ENCODE measurements around the gene SLC9A2. TPM values are rescaled to one million over a fixed set of nuclear protein-coding genes. Genes with fewer than 3 reads are reported as not detected.

Gene SLC9A2
- total RNA-seq, 4 donors from 2014 or later = 61.7 to 151 (median 80.6) TPM

DNA sequence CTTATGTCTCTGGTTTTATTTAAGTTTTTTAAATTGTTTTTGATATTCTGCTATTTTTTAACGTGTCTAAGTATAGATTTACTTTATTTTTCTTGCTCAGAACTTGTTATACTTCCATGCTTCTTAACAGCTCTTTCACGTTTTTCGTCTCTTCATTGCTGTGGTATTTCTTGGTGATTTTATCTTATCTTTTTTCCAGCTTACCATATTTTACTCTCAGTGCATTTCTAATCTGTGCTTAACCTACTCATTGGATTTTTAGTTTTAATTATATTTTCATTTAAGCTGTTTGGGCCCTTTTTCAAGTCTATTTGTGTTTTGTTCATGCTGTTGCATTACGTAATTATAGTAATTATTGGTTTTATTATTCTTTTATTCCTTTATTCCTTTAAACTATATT lies 11.1 kb downstream of the SLC9A2 start:
- H3K27ac ChIP-seq = peak overlapping the region in 1 of 4 donors; percentile 26
- H3K4me3 ChIP-seq = no peak overlapping the region
- no peaks in the 10 kb centered on the region for H3K36me3 ChIP-seq
- no peaks in the 10 kb centered on the region for H3K9me3 ChIP-seq
- peaks cover 0 to 39% (median 15%) of the 10 kb centered on the region in 4 donors for H3K4me1 ChIP-seq
- TF ChIP-seq POLR2A (IDR thresholded peaks at IDR 0.05) = no peak
- no peak for TF ChIP-seq POLR2AphosphoS5 (IDR thresholded peaks at IDR 0.05)
- no peak for TF ChIP-seq EP300 (IDR thresholded peaks at IDR 0.05; ENCODE audit: low read depth)
- TF ChIP-seq, protein P1, sequence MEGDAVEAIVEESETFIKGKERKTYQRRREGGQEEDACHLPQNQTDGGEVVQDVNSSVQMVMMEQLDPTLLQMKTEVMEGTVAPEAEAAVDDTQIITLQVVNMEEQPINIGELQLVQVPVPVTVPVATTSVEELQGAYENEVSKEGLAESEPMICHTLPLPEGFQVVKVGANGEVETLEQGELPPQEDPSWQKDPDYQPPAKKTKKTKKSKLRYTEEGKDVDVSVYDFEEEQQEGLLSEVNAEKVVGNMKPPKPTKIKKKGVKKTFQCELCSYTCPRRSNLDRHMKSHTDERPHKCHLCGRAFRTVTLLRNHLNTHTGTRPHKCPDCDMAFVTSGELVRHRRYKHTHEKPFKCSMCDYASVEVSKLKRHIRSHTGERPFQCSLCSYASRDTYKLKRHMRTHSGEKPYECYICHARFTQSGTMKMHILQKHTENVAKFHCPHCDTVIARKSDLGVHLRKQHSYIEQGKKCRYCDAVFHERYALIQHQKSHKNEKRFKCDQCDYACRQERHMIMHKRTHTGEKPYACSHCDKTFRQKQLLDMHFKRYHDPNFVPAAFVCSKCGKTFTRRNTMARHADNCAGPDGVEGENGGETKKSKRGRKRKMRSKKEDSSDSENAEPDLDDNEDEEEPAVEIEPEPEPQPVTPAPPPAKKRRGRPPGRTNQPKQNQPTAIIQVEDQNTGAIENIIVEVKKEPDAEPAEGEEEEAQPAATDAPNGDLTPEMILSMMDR (IDR thresholded peaks at IDR 0.05) = no peak
- WGBS, 2 donors (ENCODE audit: low coverage in 1 of 2) = 56 to 64% methylated on average over 4 of the region's 4 CpGs
- in situ Hi-C loops (cut with MboI; ENCODE audit: low pct_ligation_motif_present in 1 of 4, low pct_unique_long_range_greater_than_20kb in 1 of 4, low sequenced_read_pairs in 3 of 4) = no loop called here
- H3K27me3 ChIP-seq = no peaks in the 10 kb centered on the region
- intact Hi-C loops (cut with DNase I; ENCODE audit: low total_unique reads) = no loop called here
- no peak for DNase-seq

DNA sequence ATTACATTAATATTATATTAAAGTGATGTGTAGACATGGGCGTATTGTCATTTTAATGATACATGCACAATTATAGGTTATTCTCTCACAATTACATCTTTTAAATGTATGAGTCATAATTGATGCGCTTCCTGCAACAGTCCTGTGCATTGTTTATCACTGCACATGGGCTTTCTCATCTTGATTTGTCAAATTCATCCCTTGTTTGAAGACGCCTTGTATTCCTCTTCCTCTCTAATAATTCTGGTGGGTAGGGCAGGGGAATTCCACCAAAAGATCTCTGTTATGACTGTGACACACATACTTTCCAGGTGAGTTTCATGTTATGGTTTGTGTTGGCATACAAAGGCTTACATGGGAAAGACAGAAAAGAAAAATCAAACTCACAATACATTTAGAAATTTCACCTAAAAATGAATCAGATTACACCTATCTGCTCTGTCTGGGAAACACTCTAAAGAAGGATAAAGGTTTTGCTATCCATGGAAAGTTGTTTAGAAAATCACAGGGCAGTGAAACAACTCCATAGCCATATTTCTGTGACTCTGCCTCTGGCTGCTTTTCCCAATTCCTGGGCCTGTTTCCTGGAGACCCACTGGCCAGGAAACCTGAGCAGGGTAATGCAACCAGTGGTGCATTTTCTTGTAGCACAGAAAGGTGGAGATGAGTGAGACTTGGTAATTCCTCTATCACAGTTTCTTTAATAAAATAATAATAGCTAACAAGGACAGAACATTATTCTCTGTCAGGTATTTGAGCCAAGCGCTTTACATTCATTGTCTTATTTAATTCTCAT lies 13.2 kb downstream of the SLC9A2 start:
- in situ Hi-C loops (cut with MboI; ENCODE audit: low pct_ligation_motif_present in 1 of 4, low pct_unique_long_range_greater_than_20kb in 1 of 4, low sequenced_read_pairs in 3 of 4) = no loop called here
- 70 to 76% methylated on average over 4 of the region's 4 CpGs for WGBS, 2 donors (ENCODE audit: low coverage in 1 of 2)

DNA sequence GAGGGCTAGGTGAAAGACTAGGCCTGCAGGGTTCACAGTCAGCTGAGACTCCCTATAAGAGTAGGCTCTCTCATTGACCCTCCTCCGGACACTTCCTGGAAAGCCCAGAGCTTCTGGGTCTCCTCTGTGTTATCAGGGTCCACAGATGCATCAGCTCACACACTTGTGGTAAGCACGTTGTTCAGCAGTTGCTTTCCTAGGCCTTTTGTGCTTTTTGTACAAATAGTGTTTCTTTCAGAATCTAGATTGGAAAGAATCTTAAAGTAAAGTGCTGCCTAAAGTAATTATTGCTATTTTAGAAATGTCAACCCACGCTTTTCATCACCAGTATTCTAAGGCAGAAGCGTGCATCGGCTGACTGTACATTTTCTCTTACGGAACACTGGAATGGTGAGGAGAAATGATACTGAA lies 15.5 kb downstream of the SLC9A2 start:
- no peaks in the 10 kb centered on the region for H3K9me3 ChIP-seq
- H3K27ac ChIP-seq = peak overlapping the region; percentile 82 to 87 (median 83)
- no peak for TF ChIP-seq POLR2AphosphoS5 (IDR thresholded peaks at IDR 0.05)
- TF ChIP-seq, protein P1 (IDR thresholded peaks at IDR 0.05) = no peak
- no peak for TF ChIP-seq EP300 (IDR thresholded peaks at IDR 0.05; ENCODE audit: low read depth)
- no peaks in the 10 kb centered on the region for H3K36me3 ChIP-seq
- in situ Hi-C loops (cut with MboI; ENCODE audit: low pct_ligation_motif_present in 1 of 4, low pct_unique_long_range_greater_than_20kb in 1 of 4, low sequenced_read_pairs in 3 of 4) = no loop called here
- DNase-seq = no peak
- H3K4me1 ChIP-seq = peaks cover 10 to 71% (median 40%) of the 10 kb centered on the region in 4 donors
- H3K4me3 ChIP-seq = no peak overlapping the region
- 82 to 86% methylated on average over 6 of the region's 6 CpGs for whole genome bisulfite sequencing, 2 donors (ENCODE audit: low coverage in 1 of 2)
- H3K27me3 ChIP-seq = no peaks in the 10 kb centered on the region
- intact Hi-C loops (cut with DNase I; ENCODE audit: low total_unique reads) = no loop called here

More for the DNA sequence above, 13.2 kb downstream of the SLC9A2 start:
- Histone ChIP-seq H3K27me3 (no peaks in the 10 kb centered on the region), H3K4me1 (peaks cover 0 to 51% (median 23%) of the 10 kb centered on the region in 4 donors), H3K27ac (peak overlapping the region; percentile 11 to 87 (median 60)), H3K9me3 (no peaks in the 10 kb centered on the region), H3K4me3 (no peak overlapping the region), H3K36me3 (no peaks in the 10 kb centered on the region)
- no peak for DNase-seq
- TF ChIP-seq, protein P1 (IDR thresholded peaks at IDR 0.05) = no peak
- TF ChIP-seq EP300 (IDR thresholded peaks at IDR 0.05; ENCODE audit: low read depth) (no peak), POLR2AphosphoS5 (IDR thresholded peaks at IDR 0.05) (no peak), POLR2A (IDR thresholded peaks at IDR 0.05) (no peak)
- intact Hi-C loops (cut with DNase I; ENCODE audit: low total_unique reads) = no loop called here

DNA sequence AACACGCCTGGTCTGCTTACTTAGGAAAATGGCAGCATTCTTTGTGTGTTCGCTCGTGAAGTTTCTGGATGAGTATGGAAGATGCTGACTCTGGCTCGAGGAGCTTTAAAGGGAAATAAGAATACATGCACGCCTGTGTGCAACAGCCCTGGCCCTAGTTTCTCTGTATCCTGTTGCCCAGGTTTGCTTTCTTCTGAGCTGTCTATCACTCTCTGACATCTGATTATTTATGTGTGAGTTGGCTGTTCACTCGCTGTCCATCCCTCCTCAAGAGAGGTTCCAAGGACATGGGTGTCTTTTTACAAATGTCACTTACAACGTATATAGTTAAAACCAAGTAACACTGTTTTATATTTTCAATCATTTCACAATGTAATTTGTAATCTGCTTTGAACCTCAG lies 16.0 kb downstream of the SLC9A2 start:
- H3K36me3 ChIP-seq = no peaks in the 10 kb centered on the region
- H3K4me3 ChIP-seq = no peak overlapping the region
- in situ Hi-C loops (cut with MboI; ENCODE audit: low pct_ligation_motif_present in 1 of 4, low pct_unique_long_range_greater_than_20kb in 1 of 4, low sequenced_read_pairs in 3 of 4) = no loop called here
- intact Hi-C loops (cut with DNase I; ENCODE audit: low total_unique reads) = no loop called here
- no peak for DNase-seq
- TF ChIP-seq, protein P1 (IDR thresholded peaks at IDR 0.05) = no peak
- TF ChIP-seq POLR2A (IDR thresholded peaks at IDR 0.05) (no peak), EP300 (IDR thresholded peaks at IDR 0.05; ENCODE audit: low read depth) (no peak), POLR2AphosphoS5 (IDR thresholded peaks at IDR 0.05) (no peak)
- no peaks in the 10 kb centered on the region for H3K27me3 ChIP-seq
- 60 to 75% methylated on average over 5 to 7 of the region's 7 CpGs for WGBS, 2 donors (ENCODE audit: low coverage in 1 of 2)
- no peaks in the 10 kb centered on the region for H3K9me3 ChIP-seq
- peaks cover 11 to 75% (median 43%) of the 10 kb centered on the region in 4 donors for H3K4me1 ChIP-seq
- peak overlapping the region; percentile 82 to 87 (median 83) for H3K27ac ChIP-seq
